HG03432 (cell line): ENCODE measurements around the gene GJD3.

Experiments used
- ATAC-seq: cut with Tn5 transposase; IDR thresholded peaks from one replicate; pipeline ENCODE4 v1.9.1; 2021; ENCODE audit warnings: mild to moderate bottlenecking, moderate library complexity; ENCODE audit not compliant: unreplicated experiment

GJD3 gene

GRCh38 chr17:40313668-40314583 lies 50.6 kb downstream of the GJD3 start:
- ATAC-seq: no peak
